ENCODE data around the gene ADTRP. TPM values are rescaled to one million over a fixed set of nuclear protein-coding genes. Genes with fewer than 3 reads are reported as not detected.

ADTRP gene
- total RNA-seq, 1 donor from 2014 or later = 0.35 TPM

- H3K27me3 Mint-ChIP-seq (ENCODE audit: low read depth) = no peaks in the 10 kb centered on the region
- TF ChIP-seq, protein P1, sequence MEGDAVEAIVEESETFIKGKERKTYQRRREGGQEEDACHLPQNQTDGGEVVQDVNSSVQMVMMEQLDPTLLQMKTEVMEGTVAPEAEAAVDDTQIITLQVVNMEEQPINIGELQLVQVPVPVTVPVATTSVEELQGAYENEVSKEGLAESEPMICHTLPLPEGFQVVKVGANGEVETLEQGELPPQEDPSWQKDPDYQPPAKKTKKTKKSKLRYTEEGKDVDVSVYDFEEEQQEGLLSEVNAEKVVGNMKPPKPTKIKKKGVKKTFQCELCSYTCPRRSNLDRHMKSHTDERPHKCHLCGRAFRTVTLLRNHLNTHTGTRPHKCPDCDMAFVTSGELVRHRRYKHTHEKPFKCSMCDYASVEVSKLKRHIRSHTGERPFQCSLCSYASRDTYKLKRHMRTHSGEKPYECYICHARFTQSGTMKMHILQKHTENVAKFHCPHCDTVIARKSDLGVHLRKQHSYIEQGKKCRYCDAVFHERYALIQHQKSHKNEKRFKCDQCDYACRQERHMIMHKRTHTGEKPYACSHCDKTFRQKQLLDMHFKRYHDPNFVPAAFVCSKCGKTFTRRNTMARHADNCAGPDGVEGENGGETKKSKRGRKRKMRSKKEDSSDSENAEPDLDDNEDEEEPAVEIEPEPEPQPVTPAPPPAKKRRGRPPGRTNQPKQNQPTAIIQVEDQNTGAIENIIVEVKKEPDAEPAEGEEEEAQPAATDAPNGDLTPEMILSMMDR (IDR thresholded peaks at IDR 0.05) = no peak
- H3K4me3 Mint-ChIP-seq (ENCODE audit: unreplicated experiment) = no peak overlapping the region
These were observed 39.8 kb downstream of the ADTRP start for GRCh38 chr6:11738661-11739375.

GRCh38 chr6:11738234-11738633, 40.4 kb downstream of the ADTRP start:
- TF ChIP-seq, protein P1 (IDR thresholded peaks at IDR 0.05) = no peak
- Mint-ChIP-seq H3K4me1 (ENCODE audit: low read depth) (peaks cover 15% of the 10 kb centered on the region), H3K36me3 (ENCODE audit: low read depth) (no peaks in the 10 kb centered on the region), H3K4me3 (ENCODE audit: unreplicated experiment) (no peak overlapping the region), H3K9me3 (ENCODE audit: low read depth) (no peaks in the 10 kb centered on the region), H3K27ac (ENCODE audit: unreplicated experiment) (no peak overlapping the region), H3K27me3 (ENCODE audit: low read depth) (no peaks in the 10 kb centered on the region)
- no peak for DNase-seq (ENCODE audit: low spot score)

More at GRCh38 chr6:11738661-11739375, 39.8 kb downstream of the ADTRP start:
- no peak for DNase-seq (ENCODE audit: low spot score)
- no peak overlapping the region for H3K27ac Mint-ChIP-seq (ENCODE audit: unreplicated experiment)
- H3K4me1 Mint-ChIP-seq (ENCODE audit: low read depth) = peaks cover 12% of the 10 kb centered on the region
- peaks cover under 1% of the 10 kb centered on the region for H3K9me3 Mint-ChIP-seq (ENCODE audit: low read depth)
- H3K36me3 Mint-ChIP-seq (ENCODE audit: low read depth) = no peaks in the 10 kb centered on the region

DNA sequence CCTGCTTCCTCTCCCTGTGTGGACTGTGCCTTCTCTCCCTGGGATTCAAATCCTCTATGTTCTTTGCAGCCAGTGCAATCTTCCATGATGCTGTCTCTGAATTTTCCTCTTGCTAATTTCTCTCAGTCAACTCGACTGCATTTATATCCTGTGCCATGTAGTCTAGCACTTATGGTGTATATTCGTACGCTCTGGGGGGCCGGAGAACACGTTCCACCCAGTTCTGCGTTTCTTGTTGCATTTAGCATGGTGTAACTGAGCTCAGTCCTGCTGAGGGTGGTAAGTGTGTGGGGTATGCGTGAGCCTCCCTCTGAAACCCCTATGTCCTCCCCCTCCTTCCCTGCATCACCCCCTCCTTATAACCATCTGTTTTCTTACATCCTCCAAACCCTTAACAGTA, 42.0 kb downstream of the ADTRP start:
- no peak for DNase-seq (ENCODE audit: low spot score)
- H3K27ac Mint-ChIP-seq (ENCODE audit: unreplicated experiment) = no peak overlapping the region
- H3K27me3 Mint-ChIP-seq (ENCODE audit: low read depth) = no peaks in the 10 kb centered on the region
- H3K9me3 Mint-ChIP-seq (ENCODE audit: low read depth) = no peaks in the 10 kb centered on the region
- TF ChIP-seq, protein P1 (IDR thresholded peaks at IDR 0.05) = no peak
- H3K36me3 Mint-ChIP-seq (ENCODE audit: low read depth) = no peaks in the 10 kb centered on the region
- peaks cover 25% of the 10 kb centered on the region for H3K4me1 Mint-ChIP-seq (ENCODE audit: low read depth)
- no peak overlapping the region for H3K4me3 Mint-ChIP-seq (ENCODE audit: unreplicated experiment)

- H3K9me3 Mint-ChIP-seq (ENCODE audit: low read depth) = no peaks in the 10 kb centered on the region
These were observed 43.6 kb downstream of the ADTRP start for GRCh38 chr6:11734861-11735613.

DNA sequence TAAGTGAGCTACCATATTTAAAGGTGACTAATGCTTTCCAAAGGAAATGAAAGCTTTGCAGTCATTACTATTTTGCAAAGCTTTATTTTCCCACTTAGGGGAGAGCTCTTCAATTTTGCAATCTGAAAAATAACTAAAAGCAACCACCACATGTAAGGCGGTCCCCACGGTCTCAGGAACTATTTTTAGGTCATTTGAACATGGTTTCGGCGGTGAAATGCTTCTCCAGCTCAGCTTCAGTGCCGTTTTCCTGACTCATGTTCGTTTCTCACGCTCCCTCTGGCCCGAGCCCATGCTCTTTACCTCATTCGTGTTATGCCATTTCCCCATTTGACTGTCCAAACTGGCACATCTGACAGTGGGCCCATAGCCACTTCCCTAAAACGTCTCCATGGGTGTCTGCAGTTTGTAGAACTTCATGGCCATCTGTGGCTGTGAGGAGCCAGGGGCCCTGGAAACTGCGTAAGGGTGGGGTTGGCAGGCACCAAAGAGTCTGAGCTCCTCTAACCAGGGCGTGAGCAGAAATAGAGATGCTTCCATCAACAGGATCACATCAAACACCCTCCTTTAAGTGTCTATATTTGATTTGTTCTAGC, 46.5 kb downstream of the ADTRP start:
- Mint-ChIP-seq H3K27me3 (ENCODE audit: low read depth) (no peaks in the 10 kb centered on the region), H3K9me3 (ENCODE audit: low read depth) (no peaks in the 10 kb centered on the region), H3K27ac (ENCODE audit: unreplicated experiment) (peak overlapping the region; percentile 98), H3K4me3 (ENCODE audit: unreplicated experiment) (peak overlapping the region; percentile 26), H3K36me3 (ENCODE audit: low read depth) (no peaks in the 10 kb centered on the region), H3K4me1 (ENCODE audit: low read depth) (peaks cover 33% of the 10 kb centered on the region)
- DNase-seq (ENCODE audit: low spot score) = no peak
- TF ChIP-seq, protein P1 (IDR thresholded peaks at IDR 0.05) = no peak

More at GRCh38 chr6:11734861-11735613, 43.6 kb downstream of the ADTRP start:
- H3K36me3 Mint-ChIP-seq (ENCODE audit: low read depth) = no peaks in the 10 kb centered on the region
- no peak overlapping the region for H3K4me3 Mint-ChIP-seq (ENCODE audit: unreplicated experiment)
- no peaks in the 10 kb centered on the region for H3K27me3 Mint-ChIP-seq (ENCODE audit: low read depth)
- H3K4me1 Mint-ChIP-seq (ENCODE audit: low read depth) = peaks cover 36% of the 10 kb centered on the region
- TF ChIP-seq, protein P1 (IDR thresholded peaks at IDR 0.05) = no peak
- H3K27ac Mint-ChIP-seq (ENCODE audit: unreplicated experiment) = no peak overlapping the region
- no peak for DNase-seq (ENCODE audit: low spot score)
